Keratinocyte (primary cell): Measurements from ENCODE around the gene LDLRAD4. TPM values are rescaled to one million over a fixed set of nuclear protein-coding genes. Genes with fewer than 3 reads are reported as not detected.

ENCODE experiments used
- DNase-seq: peaks from one replicate; pipeline ENCODE4 v3.0.0-alpha.2; 2011; ENCODE audit warnings: low read depth, missing footprints, low spot score
- FAIRE-seq: peaks from 2 replicates; lab custom pipeline; 2011; peaks lifted over from hg19 to GRCh38; lab: Jason Lieb, UNC
- H2AFZ ChIP-seq: 2 replicates; pipeline ENCODE4 v1.6.0; 2012; ENCODE audit warnings: low read length, control low read depth, inconsistent platforms; ENCODE audit not compliant: control insufficient read depth
- H3K27ac ChIP-seq: 2 replicates; pipeline ENCODE4 v1.5.1; 2011; ENCODE audit warnings: low read length; ENCODE audit not compliant: control insufficient read depth, insufficient read depth
- H3K27me3 ChIP-seq: 3 replicates; pipeline ENCODE4 v1.6.0; 2011; ENCODE audit warnings: low read length; ENCODE audit not compliant: control insufficient read depth, insufficient read depth; ENCODE audit errors: extremely low read depth
- H3K36me3 ChIP-seq, 2 experiments: 2 replicates in 1 of 2; 3 replicates in 1 of 2; pipeline ENCODE4 v1.5.1; 2011; ENCODE audit warnings: low read length in 2 of 2, mild to moderate bottlenecking in 1 of 2; ENCODE audit not compliant: control insufficient read depth in 2 of 2, insufficient read depth in 2 of 2; ENCODE audit errors: extremely low read depth in 1 of 2
- H3K4me1 ChIP-seq: 3 replicates; pipeline ENCODE4 v1.5.1; 2011; ENCODE audit warnings: low read length; ENCODE audit not compliant: control insufficient read depth, insufficient read depth; ENCODE audit errors: extremely low read depth
- H3K4me2 ChIP-seq: 3 replicates; pipeline ENCODE4 v1.6.0; 2011; ENCODE audit warnings: low read depth, low read length; ENCODE audit not compliant: control insufficient read depth, insufficient read depth; ENCODE audit errors: extremely low read depth
- H3K4me3 ChIP-seq, 3 experiments: fragments of 200-600 bp in 1 of 3; sonication (generic) in 1 of 3; 2 replicates in 2 of 3; 3 replicates in 1 of 3; pipeline ENCODE4 v1.5.1; 2011 to 2016; ENCODE audit warnings: low read length in 3 of 3, mild to moderate bottlenecking in 3 of 3, control low read depth in 2 of 3, inconsistent platforms in 1 of 3, low read depth in 1 of 3, mixed read lengths in 1 of 3, mixed run types in 1 of 3, moderate library complexity in 1 of 3; ENCODE audit not compliant: control insufficient read depth in 2 of 3, insufficient read depth in 2 of 3; ENCODE audit errors: extremely low read depth in 1 of 3
- H3K79me2 ChIP-seq: 2 replicates; pipeline ENCODE4 v1.6.0; 2012; ENCODE audit warnings: low read length; ENCODE audit not compliant: control insufficient read depth, insufficient read depth
- H3K9ac ChIP-seq: 3 replicates; pipeline ENCODE4 v1.6.0; 2011; ENCODE audit warnings: low read length; ENCODE audit not compliant: control insufficient read depth, insufficient read depth; ENCODE audit errors: extremely low read depth
- H3K9me1 ChIP-seq: 3 replicates; pipeline ENCODE4 v1.6.0; 2011; ENCODE audit warnings: low read length; ENCODE audit not compliant: control insufficient read depth, insufficient read depth; ENCODE audit errors: extremely low read depth
- H3K9me3 ChIP-seq: 2 replicates; pipeline ENCODE4 v1.5.1; 2012; ENCODE audit warnings: low read depth, low read length; ENCODE audit not compliant: control insufficient read depth
- H4K20me1 ChIP-seq: 3 replicates; pipeline ENCODE4 v1.6.0; 2011; ENCODE audit warnings: low read length; ENCODE audit not compliant: control insufficient read depth, insufficient read depth; ENCODE audit errors: extremely low read depth
- CTCF ChIP-seq, 3 experiments: IDR thresholded peaks in 1 of 3; conservative IDR thresholded peaks in 1 of 3; optimal IDR thresholded peaks in 1 of 3; 2 replicates in 2 of 3; 3 replicates in 1 of 3; pipeline versions ENCODE3 to v1.5.1; 2011; ENCODE audit warnings: low read length in 3 of 3, mild to moderate bottlenecking in 3 of 3, moderate library complexity in 2 of 3, control low read depth in 1 of 3, inconsistent platforms in 1 of 3; ENCODE audit not compliant: insufficient read depth in 2 of 3; ENCODE audit errors: extremely low read depth in 1 of 3
- EZH2 ChIP-seq: IDR thresholded peaks from one replicate; pipeline ENCODE4 v1.6.1; 2012; ENCODE audit warnings: inconsistent platforms, mild to moderate bottlenecking, low read length, moderate library complexity
- dilution Hi-C: fragments of 300-500 bp; cut with MboI; formaldehyde crosslinking; loops from one replicate; pipeline ENCODE4 v1.7.0; 2020; ENCODE audit warnings: low sequenced_read_pairs; ENCODE audit not compliant: extremely low pct_ligation_motif_present
- polyA plus RNA-seq, 5 experiments: library from polyadenylated mRNA; depleted of rRNA in 3 of 5; stranded (reverse) in 3 of 5; stranded (forward) in 1 of 5; unstranded in 1 of 5; fragments of >200 nt; gene quantifications; 1 replicate in 1 of 5; 2 replicates in 3 of 5; 3 replicates in 1 of 5; pipeline versions ENCODE4 v1.2.1 to v1.2.3, GENCODE V29; 2011 to 2012; ENCODE audit warnings: missing spikeins in 2 of 5, low read depth in 1 of 5, low replicate concordance in 1 of 5

Gene LDLRAD4
- polyA plus RNA-seq, 1 donor (not counting 4 experiments of a cell fraction or from before 2014, with no cell fraction given) = not detected

- H3K9ac ChIP-seq = no peak overlapping the region
- dilution Hi-C loops = no loop called here
- H3K4me3 ChIP-seq = no peak overlapping the region
- H3K79me2 ChIP-seq = no peaks in the 10 kb centered on the region
- H3K4me2 ChIP-seq = no peak overlapping the region
- no peaks in the 10 kb centered on the region for H3K4me1 ChIP-seq
- no peak overlapping the region for H3K27ac ChIP-seq
- no peaks in the 10 kb centered on the region for H3K36me3 ChIP-seq
- H3K9me3 ChIP-seq = no peaks in the 10 kb centered on the region
- TF ChIP-seq EZH2 (no peak), CTCF (optimal IDR thresholded peaks at IDR 0.05 in 1 of 3, IDR thresholded peaks at IDR 0.05 in 1 of 3, conservative IDR thresholded peaks at IDR 0.05 in 1 of 3; ENCODE audit: extremely low read depth in 1 of 3, insufficient read depth in 2 of 3, low read length in 3 of 3) (no peak)
- H3K27me3 ChIP-seq = no peaks in the 10 kb centered on the region
- no peaks in the 10 kb centered on the region for H4K20me1 ChIP-seq
- no peak overlapping the region for H2AFZ ChIP-seq
- FAIRE-seq (no peak), DNase-seq (no peak)
- no peaks in the 10 kb centered on the region for H3K9me1 ChIP-seq
Measured at GRCh38 chr18:13604786-13605185, 386.2 kb downstream of the LDLRAD4 start.

GRCh38 chr18:13605477-13605876 is 386.9 kb downstream of the LDLRAD4 start:
- H4K20me1 ChIP-seq = no peaks in the 10 kb centered on the region
- no peaks in the 10 kb centered on the region for H3K9me3 ChIP-seq
- no peaks in the 10 kb centered on the region for H3K9me1 ChIP-seq
- H3K9ac ChIP-seq = no peak overlapping the region
- peaks cover under 1% of the 10 kb centered on the region for H3K27me3 ChIP-seq
- dilution Hi-C loops = no loop called here
- H3K79me2 ChIP-seq = no peaks in the 10 kb centered on the region
- H3K27ac ChIP-seq = no peak overlapping the region
- H3K4me3 ChIP-seq = no peak overlapping the region
- H2AFZ ChIP-seq = no peak overlapping the region
- no peak for FAIRE-seq
- no peak for DNase-seq
- no peaks in the 10 kb centered on the region for H3K4me1 ChIP-seq
- no peaks in the 10 kb centered on the region for H3K36me3 ChIP-seq
- H3K4me2 ChIP-seq = no peak overlapping the region
- no peak for TF ChIP-seq EZH2
- no peak for TF ChIP-seq CTCF (optimal IDR thresholded peaks at IDR 0.05 in 1 of 3, IDR thresholded peaks at IDR 0.05 in 1 of 3, conservative IDR thresholded peaks at IDR 0.05 in 1 of 3; ENCODE audit: extremely low read depth in 1 of 3, insufficient read depth in 2 of 3, low read length in 3 of 3)
